K562 (cell line): ENCODE measurements around the gene CIAO3. TPM values are rescaled to one million over a fixed set of nuclear protein-coding genes. Genes with fewer than 3 reads are reported as not detected.

Experiments
- BCOR ChIP-seq: fragments of 450-650 bp; IDR thresholded peaks from 2 replicates; pipeline ENCODE4 v1.6.1; 2016
- CSDE1 ChIP-seq, 2 experiments: fragments of 450-650 bp; IDR thresholded peaks; 2 replicates each; pipeline ENCODE4 v1.6.1; 2016; ENCODE audit warnings: mild to moderate bottlenecking in 1 of 2
- DACH1 ChIP-seq: fragments of 450-650 bp; IDR thresholded peaks from 2 replicates; pipeline ENCODE4 v1.6.1; 2018; ENCODE audit not compliant: partially characterized antibody
- E2F3 ChIP-seq: fragments of 250-450 bp; sonication (Bioruptor Pico); IDR thresholded peaks from 2 replicates; pipeline ENCODE4 v1.4.0; 2020; ENCODE audit warnings: mild to moderate bottlenecking
- GABPA ChIP-seq: fragments of 200-800 bp; sonication (Bioruptor generic); conservative IDR thresholded peaks from 2 replicates; pipeline ENCODE4 v1.6.1; 2016; ENCODE audit warnings: low read depth, missing genetic modification characterization, missing compliant biosample characterization
- HIVEP1 ChIP-seq: fragments of 250-450 bp; sonication (Bioruptor Pico); IDR thresholded peaks from 2 replicates; pipeline ENCODE4 v1.4.0; 2020; ENCODE audit warnings: mild to moderate bottlenecking
- HNRNPUL1 ChIP-seq: fragments of 200-400 bp; formaldehyde crosslinking; IDR thresholded peaks from 2 replicates; pipeline ENCODE4 v1.6.1; 2017; ENCODE audit warnings: low read length
- KDM4B ChIP-seq, 2 experiments: fragments of 450-650 bp in 1 of 2; sonication (generic) in 1 of 2; IDR thresholded peaks; 2 replicates each; pipeline ENCODE4 v1.6.1; 2016 to 2017; ENCODE audit warnings: borderline replicate concordance in 2 of 2, antibody characterized with exemption in 1 of 2, low read depth in 1 of 2, mild to moderate bottlenecking in 1 of 2
- KHSRP ChIP-seq: fragments of 450-650 bp; IDR thresholded peaks from 2 replicates; pipeline ENCODE4 v1.6.1; 2017
- L3MBTL2 ChIP-seq: fragments of 450-650 bp; IDR thresholded peaks from 2 replicates; pipeline ENCODE4 v1.6.1; 2016; ENCODE audit warnings: mild to moderate bottlenecking, moderate library complexity
- MBD2 ChIP-seq: sonication (generic); IDR thresholded peaks from 2 replicates; pipeline ENCODE4 v1.6.1; 2016; ENCODE audit warnings: low read depth, borderline replicate concordance
- MED1 ChIP-seq: sonication (generic); formaldehyde crosslinking; IDR thresholded peaks from 2 replicates; pipeline ENCODE4 v1.8.1; 2023; ENCODE audit warnings: missing genetic modification reagents, borderline replicate concordance
- MYC ChIP-seq, 2 experiments: fragments of 250-450 bp in 1 of 2; sonication (Bioruptor Pico) in 1 of 2; IDR thresholded peaks; 2 replicates each; pipeline versions ENCODE4 v1.5.1 to v1.6.1; 2012 to 2021; ENCODE audit warnings: low read depth in 2 of 2, borderline replicate concordance in 1 of 2, improper control_type of control experiment in 1 of 2, low read length in 1 of 2, mild to moderate bottlenecking in 1 of 2, moderate library complexity in 1 of 2
- NONO ChIP-seq, 2 experiments: fragments of 200-400 bp in 1 of 2; fragments of 450-650 bp in 1 of 2; formaldehyde crosslinking in 1 of 2; IDR thresholded peaks; 2 replicates each; pipeline ENCODE4 v1.6.1; 2017; ENCODE audit warnings: low read depth in 2 of 2, mild to moderate bottlenecking in 2 of 2, moderate library complexity in 2 of 2, low read length in 1 of 2
- POLR3G ChIP-seq: IDR thresholded peaks from 2 replicates; pipeline ENCODE4 v1.6.1; 2011; ENCODE audit not compliant: insufficient read length, insufficient replicate concordance; ENCODE audit errors: extremely low read depth
- SP2 ChIP-seq: IDR thresholded peaks from 2 replicates; pipeline ENCODE4 v1.6.1; 2011; ENCODE audit warnings: mild to moderate bottlenecking, low read depth, low read length, moderate library complexity; ENCODE audit not compliant: poor library complexity, severe bottlenecking; ENCODE audit errors: extremely low read depth
- TRIM25 ChIP-seq: fragments of 450-650 bp; IDR thresholded peaks from 2 replicates; pipeline ENCODE4 v1.7.0; 2016; ENCODE audit warnings: borderline replicate concordance
- TRIM28 ChIP-seq: fragments of 450-650 bp; IDR thresholded peaks from 2 replicates; pipeline ENCODE4 v1.6.1; 2017
- ZBED1 ChIP-seq: IDR thresholded peaks from 2 replicates; pipeline ENCODE4 v1.6.1; 2014
- ZFP1 ChIP-seq: fragments of 450-650 bp; formaldehyde crosslinking; IDR thresholded peaks from 2 replicates; pipeline ENCODE4 v1.4.0; 2020; ENCODE audit warnings: mild to moderate bottlenecking, mixed read lengths
- ZFP30 ChIP-seq: fragments of 250-450 bp; sonication (Bioruptor Pico); IDR thresholded peaks from 2 replicates; pipeline ENCODE4 v1.8.0; 2022; ENCODE audit warnings: moderate library complexity, mild to moderate bottlenecking, inconsistent platforms, borderline replicate concordance
- ZNF124 ChIP-seq: sonication (generic); formaldehyde crosslinking; IDR thresholded peaks from 2 replicates; pipeline ENCODE4 v1.8.1; 2022; ENCODE audit warnings: missing genetic modification reagents
- polyA plus RNA-seq, 8 experiments: library from polyadenylated mRNA; depleted of rRNA in 4 of 8; stranded (reverse) in 5 of 8; unstranded in 3 of 8; fragments of >200 nt; fragmentation: Nextera tagmentation in 2 of 8; fragmentation: Illumina TruSeq in 1 of 8; extraction: Ambion mirVana in 2 of 8; extraction: Trizol in 1 of 8; gene quantifications; 2 replicates each; pipeline versions ENCODE4 v1.2.1 to v1.2.3, GENCODE V29; 2011 to 2014; ENCODE audit warnings: inconsistent platforms in 1 of 8, missing spikeins in 1 of 8
- total RNA-seq, 7 experiments: library from RNA; depleted of rRNA in 6 of 7; stranded (reverse); fragments of >200 nt in 6 of 7; fragmentation: Illumina TruSeq in 2 of 7; extraction: Trizol in 2 of 7; gene quantifications; 2 replicates each; pipeline versions ENCODE4 v1.2.1 to v1.2.3, GENCODE V29; 2011 to 2021; ENCODE audit warnings: low replicate concordance in 1 of 7
- TF ChIP-seq, protein P1 (sequence below), 2 experiments: fragments of 450-650 bp in 1 of 2; sonication (generic) in 1 of 2; formaldehyde crosslinking in 1 of 2; IDR thresholded peaks in 1 of 2; conservative IDR thresholded peaks in 1 of 2; 2 replicates each; pipeline versions ENCODE4 v1.6.1 to v1.8.1; 2016 to 2023; ENCODE audit warnings: mild to moderate bottlenecking in 2 of 2, moderate library complexity in 2 of 2, inconsistent platforms in 1 of 2, missing genetic modification reagents in 1 of 2
- TF ChIP-seq, protein P2 (sequence below): sonication (generic); formaldehyde crosslinking; IDR thresholded peaks from 2 replicates; pipeline ENCODE4 v1.9.0; 2022; ENCODE audit warnings: mild to moderate bottlenecking, missing genetic modification reagents
- TF ChIP-seq, protein P3 (sequence below), 2 experiments: IDR thresholded peaks; 2 replicates each; pipeline ENCODE4 v1.6.1; 2011; ENCODE audit warnings: borderline replicate concordance in 1 of 2, control low read depth in 1 of 2, low read depth in 1 of 2, low read length in 1 of 2, mild to moderate bottlenecking in 1 of 2, mixed read lengths in 1 of 2, moderate library complexity in 1 of 2; ENCODE audit not compliant: insufficient read depth in 1 of 2, insufficient read length in 1 of 2, poor library complexity in 1 of 2, severe bottlenecking in 1 of 2; ENCODE audit errors: extremely low read depth in 1 of 2

Gene CIAO3
- total and polyA plus RNA-seq, 9 of the 15 experiments (the other 6 are each of a cell fraction or from before 2014, with no cell fraction given), result 2.2 to 35.6 (median 18.7) TPM

- TF ChIP-seq, protein P1, sequence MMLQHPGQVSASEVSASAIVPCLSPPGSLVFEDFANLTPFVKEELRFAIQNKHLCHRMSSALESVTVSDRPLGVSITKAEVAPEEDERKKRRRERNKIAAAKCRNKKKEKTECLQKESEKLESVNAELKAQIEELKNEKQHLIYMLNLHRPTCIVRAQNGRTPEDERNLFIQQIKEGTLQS (IDR thresholded peaks at IDR 0.05), result no peak
- TF ChIP-seq, protein P1 (CRISPR knock-in tag; conservative IDR thresholded peaks at IDR 0.05), result no peak
- TF ChIP-seq ZBED1 (no peak), MBD2 (no peak), SP2 (no peak), E2F3 (CRISPR knock-in tag) (no peak), HNRNPUL1 (no peak), BCOR (no peak), DACH1 (peak; percentile 26), TRIM28 (no peak), HIVEP1 (CRISPR knock-in tag) (no peak), CSDE1 (IDR thresholded peaks at IDR 0.05) (no peak), NONO (IDR thresholded peaks at IDR 0.05; ENCODE audit: low read depth in 2 of 2, low read length in 1 of 2) (no peak), ZNF124 (CRISPR knock-in tag) (no peak), MYC (IDR thresholded peaks at IDR 0.05; ENCODE audit: low read depth, low read length) (peak; percentile 90), MYC (CRISPR knock-in tag; IDR thresholded peaks at IDR 0.05; ENCODE audit: borderline replicate concordance, low read depth) (no peak), TRIM25 (no peak), L3MBTL2 (peak; percentile 95), GABPA (tag) (no peak), KDM4B (IDR thresholded peaks at IDR 0.05; ENCODE audit: borderline replicate concordance in 2 of 2, low read depth in 1 of 2) (no peak), POLR3G (no peak), ZFP30 (CRISPR knock-in tag) (no peak), ZFP1 (CRISPR knock-in tag) (no peak), MED1 (CRISPR knock-in tag) (no peak), KHSRP (no peak)
- TF ChIP-seq, protein P2, sequence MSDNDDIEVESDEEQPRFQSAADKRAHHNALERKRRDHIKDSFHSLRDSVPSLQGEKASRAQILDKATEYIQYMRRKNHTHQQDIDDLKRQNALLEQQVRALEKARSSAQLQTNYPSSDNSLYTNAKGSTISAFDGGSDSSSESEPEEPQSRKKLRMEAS (CRISPR knock-in tag), result peak; percentile 93
- TF ChIP-seq, protein P3, sequence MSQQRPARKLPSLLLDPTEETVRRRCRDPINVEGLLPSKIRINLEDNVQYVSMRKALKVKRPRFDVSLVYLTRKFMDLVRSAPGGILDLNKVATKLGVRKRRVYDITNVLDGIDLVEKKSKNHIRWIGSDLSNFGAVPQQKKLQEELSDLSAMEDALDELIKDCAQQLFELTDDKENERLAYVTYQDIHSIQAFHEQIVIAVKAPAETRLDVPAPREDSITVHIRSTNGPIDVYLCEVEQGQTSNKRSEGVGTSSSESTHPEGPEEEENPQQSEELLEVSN (IDR thresholded peaks at IDR 0.05; ENCODE audit: borderline replicate concordance in 1 of 2, extremely low read depth in 1 of 2, insufficient read depth in 1 of 2, insufficient read length in 1 of 2, low read depth in 1 of 2, low read length in 1 of 2, poor library complexity in 1 of 2, severe bottlenecking in 1 of 2), result peak; percentile 88 to 93
Observed at GRCh38 chr16:681746-682427, 58.9 kb downstream of the CIAO3 start (continued).
